B cell (primary cell): ENCODE results near the gene UBAC2. TPM values are rescaled to one million over a fixed set of nuclear protein-coding genes. Genes with fewer than 3 reads are reported as not detected.

Experiments
- ATAC-seq: fragments of 200-7000 bp; cut with Tn5 transposase; one replicate; pipeline ENCODE4 v1.10.0; 2021; ENCODE audit warnings: low read depth, mild to moderate bottlenecking, moderate number of reproducible peaks, moderate library complexity
- CTCF ChIA-PET: fragments of 350-600 bp; sonication (Branson Sonifier 250); formaldehyde crosslinking; loops from one replicate; lab custom pipeline; 2021; ENCODE audit warnings: antibody characterized with exemption, inconsistent platforms; lab: Charles Lee
- POLR2A ChIA-PET: fragments of 350-600 bp; sonication (Branson Sonifier 250); formaldehyde crosslinking; loops from one replicate; lab custom pipeline; 2021; ENCODE audit warnings: antibody characterized with exemption; lab: Charles Lee
- DNase-seq: peaks from one replicate; pipeline ENCODE4 v3.0.0; 2013
- H2AFZ ChIP-seq: 2 replicates; pipeline ENCODE4 v1.6.1; 2012; ENCODE audit warnings: mild to moderate bottlenecking, low read depth, low read length; ENCODE audit not compliant: insufficient read depth, poor library complexity, severe bottlenecking
- H3K27ac ChIP-seq, 2 donors: 1 replicate in 1 of 2; 2 replicates in 1 of 2; pipeline ENCODE4 v1.5.1; 2012 to 2013; ENCODE audit warnings: low read length in 2 of 2, mild to moderate bottlenecking in 2 of 2, moderate library complexity in 1 of 2
- H3K27me3 ChIP-seq, 4 experiments: fragments of 200-600 bp in 1 of 4; sonication (generic) in 1 of 4; replicated peaks in 1 of 4; 1 replicate in 2 of 4; 2 replicates in 2 of 4; pipeline versions ENCODE4 v1.6.1 to v1.7.0; 2013 to 2016; ENCODE audit warnings: low read length in 3 of 4, mild to moderate bottlenecking in 2 of 4, mixed read lengths in 1 of 4, moderate library complexity in 1 of 4; ENCODE audit not compliant: insufficient read depth in 4 of 4, control insufficient read depth in 3 of 4; ENCODE audit errors: control extremely low read depth in 1 of 4
- H3K36me3 ChIP-seq, 2 experiments: replicated peaks in 1 of 2; 1 replicate in 1 of 2; 2 replicates in 1 of 2; pipeline versions ENCODE4 v1.6.1 to v1.7.1; 2013; ENCODE audit warnings: low read length in 1 of 2; ENCODE audit not compliant: insufficient read depth in 2 of 2, control insufficient read depth in 1 of 2; ENCODE audit errors: control extremely low read depth in 1 of 2, extremely low read depth in 1 of 2
- H3K4me1 ChIP-seq, 2 donors: fragments of 200-600 bp in 1 of 2; sonication (generic) in 1 of 2; 1 replicate in 1 of 2; 2 replicates in 1 of 2; pipeline versions ENCODE4 v1.5.1 to v1.6.1; 2013 to 2017; ENCODE audit warnings: low read length in 2 of 2; ENCODE audit not compliant: control insufficient read depth in 2 of 2, insufficient read depth in 2 of 2
- H3K4me2 ChIP-seq: replicated peaks from 2 replicates; pipeline ENCODE3; 2012; ENCODE audit warnings: mild to moderate bottlenecking, low read depth, low read length; ENCODE audit not compliant: poor library complexity, severe bottlenecking
- H3K4me3 ChIP-seq, 5 experiments: fragments of 200-600 bp in 1 of 5; sonication (generic) in 1 of 5; 1 replicate in 3 of 5; 2 replicates in 2 of 5; pipeline versions ENCODE4 v1.5.1 to v1.7.0; 2011 to 2016; ENCODE audit warnings: low read length in 4 of 5, mild to moderate bottlenecking in 4 of 5, low read depth in 2 of 5, control low read depth in 1 of 5, moderate library complexity in 1 of 5; ENCODE audit not compliant: insufficient read depth in 1 of 5; ENCODE audit errors: control extremely low read depth in 1 of 5, extremely low read depth in 1 of 5
- H3K79me2 ChIP-seq: fragments of 200-600 bp; sonication (generic); one replicate; pipeline ENCODE4 v1.6.0; 2016; ENCODE audit warnings: low read length; ENCODE audit not compliant: control insufficient read depth, insufficient read depth
- H3K9ac ChIP-seq: fragments of 200-600 bp; sonication (generic); 2 replicates; pipeline ENCODE4 v1.6.1; 2017; ENCODE audit warnings: mild to moderate bottlenecking, low read length, moderate library complexity
- H3K9me3 ChIP-seq, 3 donors: one replicate each; pipeline versions ENCODE4 v1.6.1 to v1.7.1; 2013; ENCODE audit warnings: low read length in 2 of 3; ENCODE audit not compliant: control insufficient read depth in 2 of 3, insufficient read depth in 1 of 3; ENCODE audit errors: control extremely low read depth in 1 of 3
- H4K20me1 ChIP-seq: 2 replicates; pipeline ENCODE4 v1.6.0; 2012; ENCODE audit warnings: mild to moderate bottlenecking, low read length; ENCODE audit not compliant: insufficient read depth, control insufficient read depth, poor library complexity, severe bottlenecking
- H3K27ac Mint-ChIP-seq: one replicate; pipeline ENCODE4 v1.8.0; 2021; ENCODE audit warnings: mixed read lengths
- H3K27me3 Mint-ChIP-seq: one replicate; pipeline ENCODE4 v1.8.0; 2021; ENCODE audit warnings: mixed read lengths
- H3K4me1 Mint-ChIP-seq: one replicate; pipeline ENCODE4 v1.8.0; 2021; ENCODE audit warnings: mixed read lengths
- H3K4me3 Mint-ChIP-seq: one replicate; pipeline ENCODE4 v1.8.0; 2021; ENCODE audit warnings: mixed read lengths
- H3K9me3 Mint-ChIP-seq: one replicate; pipeline ENCODE4 v1.8.0; 2022; ENCODE audit warnings: mixed read lengths; ENCODE audit not compliant: insufficient read depth
- CTCF ChIP-seq: fragments of 200-600 bp; IDR thresholded peaks from one replicate; pipeline ENCODE4 v1.8.0; 2022; ENCODE audit warnings: antibody characterized with exemption, mild to moderate bottlenecking
- EZH2 ChIP-seq: IDR thresholded peaks from 2 replicates; pipeline ENCODE4 v1.6.1; 2012; ENCODE audit warnings: borderline replicate concordance, low read depth, mild to moderate bottlenecking, moderate library complexity, low read length; ENCODE audit not compliant: insufficient read depth, poor library complexity, severe bottlenecking
- WGBS: methylation state at CpG from one replicate; pipeline ENCODE4 v1.1.5; 2013; ENCODE audit warnings: missing lambda C conversion rate; ENCODE audit not compliant: insufficient coverage; 5-methylcytosine and 5-hydroxymethylcytosine counted together
- intact Hi-C: fragments of 100-400 bp; cut with micrococcal nuclease; formaldehyde crosslinking; loops from one replicate; pipeline ENCODE4 v1.10.0; 2022
- polyA plus RNA-seq: library from polyadenylated mRNA; depleted of rRNA; stranded (reverse); fragments of >200 nt; gene quantifications from 2 replicates; pipeline ENCODE4 v1.2.3, GENCODE V29; 2012
- total RNA-seq, 2 donors: library from RNA; stranded (reverse); fragments of 120-200 nt in 1 of 2; gene quantifications; 1 replicate in 1 of 2; 2 replicates in 1 of 2; pipeline versions ENCODE4 v1.2.3 to v1.2.4, GENCODE V29; 2013 to 2022

UBAC2 gene
- total and polyA plus RNA-seq, 2 donors (not counting 1 experiment from before 2014, with no cell fraction given) = 56.3 to 60.8 TPM

GRCh38 chr13:99398071-99398470, 197.4 kb downstream of the UBAC2 start:
- H3K27me3 ChIP-seq = no peaks in the 10 kb centered on the region
- H3K36me3 ChIP-seq = no peaks in the 10 kb centered on the region
- no peak overlapping the region for H3K27ac Mint-ChIP-seq
- no peak for ATAC-seq
- peaks cover 0 to 8% (median 0%) of the 10 kb centered on the region in 3 donors for H3K9me3 ChIP-seq
- POLR2A ChIA-PET = no interaction called here
- intact Hi-C loops = no loop called here
- H3K4me1 Mint-ChIP-seq = no peaks in the 10 kb centered on the region
- H3K4me3 ChIP-seq = no peak overlapping the region
- no peak for TF ChIP-seq EZH2
- TF ChIP-seq CTCF = no peak
- no peaks in the 10 kb centered on the region for H3K9me3 Mint-ChIP-seq
- H3K79me2 ChIP-seq = no peaks in the 10 kb centered on the region
- no peaks in the 10 kb centered on the region for H4K20me1 ChIP-seq
- no peak overlapping the region for H3K27ac ChIP-seq
- H3K27me3 Mint-ChIP-seq = no peaks in the 10 kb centered on the region
- H3K4me2 ChIP-seq = no peak overlapping the region
- CTCF ChIA-PET = interaction anchor here (0.8 to 1.9 kb wide), 5 partner anchors 10 to 222 kb away, joined by 3 to 7 read pairs (median 5); no protein-coding TSS in a partner anchor
- no peak overlapping the region for H3K9ac ChIP-seq
- no peak overlapping the region for H2AFZ ChIP-seq
- H3K4me3 Mint-ChIP-seq = no peak overlapping the region
- H3K4me1 ChIP-seq = no peaks in the 10 kb centered on the region
- WGBS = 93% methylated on average over 9 of the region's 9 CpGs
- DNase-seq = no peak

DNA sequence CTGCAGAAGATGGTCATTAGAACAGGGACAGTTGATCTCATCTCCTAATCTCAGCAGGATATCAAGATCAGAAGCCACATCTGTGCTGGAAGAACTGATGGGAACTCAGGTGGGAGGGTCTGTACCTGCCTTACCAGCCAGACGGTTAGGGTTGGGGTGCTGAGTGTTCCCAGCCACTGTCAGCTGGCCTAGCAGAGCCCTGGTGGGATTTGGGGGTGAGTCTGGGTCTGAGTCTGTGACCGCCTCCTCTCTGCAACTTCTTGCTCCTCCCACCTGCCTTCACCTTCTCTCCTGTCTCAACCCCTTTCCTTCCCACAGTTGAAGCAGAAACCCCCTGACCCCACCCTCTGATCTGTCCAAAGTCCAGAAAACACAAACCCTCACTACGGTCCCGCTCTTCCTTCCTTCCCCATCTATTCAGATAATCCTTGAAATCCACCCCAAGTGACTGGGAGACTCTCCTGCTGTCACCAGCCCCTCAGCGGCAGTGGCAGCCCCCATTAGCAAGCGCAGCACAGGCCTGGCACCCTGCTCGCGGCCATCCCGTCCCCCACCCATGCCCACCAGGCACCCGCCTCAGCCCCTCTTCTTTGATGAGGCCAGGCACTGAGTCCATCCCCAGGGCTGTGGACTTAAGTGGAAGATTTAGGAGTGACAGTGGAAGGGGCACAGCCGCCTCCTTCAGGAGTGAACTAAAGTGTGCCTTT, 198.4 kb downstream of the UBAC2 start:
- WGBS = 95% methylated on average over 8 of the region's 11 CpGs
- H3K9ac ChIP-seq = no peak overlapping the region
- Mint-ChIP-seq H3K4me3 (no peak overlapping the region), H3K9me3 (no peaks in the 10 kb centered on the region), H3K27me3 (no peaks in the 10 kb centered on the region), H3K27ac (no peak overlapping the region), H3K4me1 (no peaks in the 10 kb centered on the region)
- no peaks in the 10 kb centered on the region for H4K20me1 ChIP-seq
- no peaks in the 10 kb centered on the region for H3K27me3 ChIP-seq
- H3K4me2 ChIP-seq = no peak overlapping the region
- ChIA-PET POLR2A (no interaction called here), CTCF (interaction anchor here (1.1 to 1.9 kb wide), 2 partner anchors 11 kb away, joined by 4 to 7 read pairs; no protein-coding TSS in a partner anchor)
- no peak for DNase-seq
- peaks cover 0 to 5% (median 0%) of the 10 kb centered on the region in 3 donors for H3K9me3 ChIP-seq
- no peak overlapping the region for H2AFZ ChIP-seq
- TF ChIP-seq EZH2 = no peak
- no peak for TF ChIP-seq CTCF
- H3K36me3 ChIP-seq = no peaks in the 10 kb centered on the region
- H3K4me1 ChIP-seq = no peaks in the 10 kb centered on the region
- no peak overlapping the region for H3K27ac ChIP-seq
- no peak for ATAC-seq
- intact Hi-C loops = no loop called here
- no peaks in the 10 kb centered on the region for H3K79me2 ChIP-seq
- H3K4me3 ChIP-seq = no peak overlapping the region
